Prostate gland (tissue), 2 donors: ENCODE results near the gene HIBCH. TPM values are rescaled to one million over a fixed set of nuclear protein-coding genes. Genes with fewer than 3 reads are reported as not detected.

Experiments used
- DNase-seq: peaks from one replicate; pipeline ENCODE4 v3.0.0-alpha.2; 2019; ENCODE audit warnings: low spot score
- H3K27ac ChIP-seq, 2 donors: fragments of 200-600 bp; sonication (generic); 2 replicates each; pipeline ENCODE4 v1.5.1; 2017 to 2019
- H3K27me3 ChIP-seq: fragments of 200-600 bp; sonication (generic); replicated peaks from 2 replicates; pipeline ENCODE4 v1.5.1; 2019; ENCODE audit not compliant: insufficient read depth
- H3K36me3 ChIP-seq, 2 donors: fragments of 200-600 bp; sonication (generic); 1 replicate in 1 of 2; 2 replicates in 1 of 2; pipeline versions ENCODE4 v1.5.1 to v1.8.1; 2017 to 2019
- H3K4me1 ChIP-seq: fragments of 200-600 bp; sonication (generic); replicated peaks from 2 replicates; pipeline ENCODE4 v1.5.1; 2019
- H3K4me3 ChIP-seq, 2 donors: fragments of 200-600 bp; sonication (generic); 2 replicates each; pipeline ENCODE4 v1.5.1; 2017 to 2019
- H3K9me3 ChIP-seq: fragments of 200-600 bp; sonication (generic); 2 replicates; pipeline ENCODE4 v1.5.1; 2017
- POLR2A ChIP-seq: fragments of 450-650 bp; IDR thresholded peaks from one replicate; pipeline ENCODE4 v1.6.1; 2016; ENCODE audit warnings: antibody characterized with exemption, mild to moderate bottlenecking
- POLR2AphosphoS5 ChIP-seq: sonication (generic); formaldehyde crosslinking; IDR thresholded peaks from one replicate; pipeline ENCODE4 v1.6.1; 2017; ENCODE audit warnings: antibody characterized with exemption
- WGBS: methylation state at CpG from one replicate; pipeline ENCODE4 v1.1.5; 2018; 5-methylcytosine and 5-hydroxymethylcytosine counted together
- intact Hi-C: fragments of 100-400 bp; cut with DNase I; formaldehyde crosslinking; loops from one replicate; pipeline ENCODE4 v1.14.2; 2022
- total RNA-seq, 2 donors: library from RNA; depleted of rRNA; stranded (reverse); fragments of >200 nt; gene quantifications; one replicate each; pipeline ENCODE4 v1.1.0, GENCODE V29; 2016
- TF ChIP-seq, protein P1 (sequence below), 4 experiments: fragments of 200-600 bp in 2 of 4; fragments of 450-650 bp in 2 of 4; sonication (generic) in 2 of 4; IDR thresholded peaks; 1 replicate in 3 of 4; 2 replicates in 1 of 4; pipeline ENCODE4 v1.5.1; 2016 to 2019; ENCODE audit warnings: antibody characterized with exemption in 4 of 4, mild to moderate bottlenecking in 2 of 4, moderate library complexity in 2 of 4

HIBCH gene
- total RNA-seq, 2 donors from 2014 or later: 25.3 to 27.8 TPM

DNA sequence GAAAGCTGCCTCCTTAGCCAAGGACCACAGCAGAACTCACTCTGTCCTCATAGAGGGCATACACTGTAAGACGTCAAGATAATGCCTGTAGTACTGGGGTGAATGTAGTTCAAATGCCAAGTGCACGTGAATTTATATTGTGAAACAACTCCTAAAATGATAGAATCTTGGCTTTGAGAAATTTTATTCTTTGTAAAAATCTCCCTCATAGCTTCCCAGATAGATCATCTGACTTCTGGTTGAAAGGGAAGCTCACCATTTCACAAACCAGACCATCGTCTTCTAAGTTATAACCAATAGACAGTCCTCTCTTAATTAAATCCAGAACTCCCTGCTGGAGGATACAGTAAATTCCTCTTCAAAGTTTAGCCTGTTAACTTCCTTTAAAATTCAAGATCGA is 146.2 kb downstream of the HIBCH start:
- whole genome bisulfite sequencing: 69% methylated on average over 4 of the region's 4 CpGs
- TF ChIP-seq POLR2A: no peak
- TF ChIP-seq, protein P1, sequence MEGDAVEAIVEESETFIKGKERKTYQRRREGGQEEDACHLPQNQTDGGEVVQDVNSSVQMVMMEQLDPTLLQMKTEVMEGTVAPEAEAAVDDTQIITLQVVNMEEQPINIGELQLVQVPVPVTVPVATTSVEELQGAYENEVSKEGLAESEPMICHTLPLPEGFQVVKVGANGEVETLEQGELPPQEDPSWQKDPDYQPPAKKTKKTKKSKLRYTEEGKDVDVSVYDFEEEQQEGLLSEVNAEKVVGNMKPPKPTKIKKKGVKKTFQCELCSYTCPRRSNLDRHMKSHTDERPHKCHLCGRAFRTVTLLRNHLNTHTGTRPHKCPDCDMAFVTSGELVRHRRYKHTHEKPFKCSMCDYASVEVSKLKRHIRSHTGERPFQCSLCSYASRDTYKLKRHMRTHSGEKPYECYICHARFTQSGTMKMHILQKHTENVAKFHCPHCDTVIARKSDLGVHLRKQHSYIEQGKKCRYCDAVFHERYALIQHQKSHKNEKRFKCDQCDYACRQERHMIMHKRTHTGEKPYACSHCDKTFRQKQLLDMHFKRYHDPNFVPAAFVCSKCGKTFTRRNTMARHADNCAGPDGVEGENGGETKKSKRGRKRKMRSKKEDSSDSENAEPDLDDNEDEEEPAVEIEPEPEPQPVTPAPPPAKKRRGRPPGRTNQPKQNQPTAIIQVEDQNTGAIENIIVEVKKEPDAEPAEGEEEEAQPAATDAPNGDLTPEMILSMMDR (IDR thresholded peaks at IDR 0.05): no peak
- TF ChIP-seq POLR2AphosphoS5: no peak
- intact Hi-C loops: no loop called here
- DNase-seq: no peak
- H3K9me3 ChIP-seq: no peaks in the 10 kb centered on the region
- no peaks in the 10 kb centered on the region for H3K4me1 ChIP-seq
- H3K27ac ChIP-seq: no peak overlapping the region
- H3K4me3 ChIP-seq: no peak overlapping the region
- H3K27me3 ChIP-seq: no peaks in the 10 kb centered on the region
- no peaks in the 10 kb centered on the region for H3K36me3 ChIP-seq

DNA sequence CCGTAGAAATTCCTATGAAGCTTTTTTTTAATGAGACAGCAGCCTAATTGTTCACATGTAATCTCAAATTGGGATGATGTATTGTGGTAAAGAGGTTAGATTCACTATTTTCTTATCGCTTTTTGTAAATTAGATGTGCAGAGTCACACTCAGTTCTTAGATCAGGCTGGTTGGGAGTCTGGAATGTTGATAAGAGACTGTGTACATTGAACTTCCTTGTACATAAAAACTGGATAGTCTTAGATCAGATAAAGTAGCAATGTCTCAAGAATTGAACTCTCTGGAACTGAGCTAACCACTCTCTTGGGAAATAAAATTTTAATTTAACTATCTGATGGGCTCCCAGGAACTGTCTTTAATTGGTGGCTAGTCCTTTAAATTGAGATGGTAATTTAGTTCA is 149.0 kb downstream of the HIBCH start:
- Histone ChIP-seq H3K9me3 (no peaks in the 10 kb centered on the region), H3K27me3 (no peaks in the 10 kb centered on the region), H3K36me3 (no peaks in the 10 kb centered on the region), H3K4me1 (no peaks in the 10 kb centered on the region), H3K4me3 (no peak overlapping the region), H3K27ac (peak overlapping the region in 1 of 2 donors; percentile 4)
- no peak for DNase-seq
- intact Hi-C loops: no loop called here
- WGBS: 77% methylated on average over 2 of the region's 2 CpGs
- TF ChIP-seq POLR2AphosphoS5: no peak
- TF ChIP-seq POLR2A: no peak
- TF ChIP-seq, protein P1 (IDR thresholded peaks at IDR 0.05): no peak

DNA sequence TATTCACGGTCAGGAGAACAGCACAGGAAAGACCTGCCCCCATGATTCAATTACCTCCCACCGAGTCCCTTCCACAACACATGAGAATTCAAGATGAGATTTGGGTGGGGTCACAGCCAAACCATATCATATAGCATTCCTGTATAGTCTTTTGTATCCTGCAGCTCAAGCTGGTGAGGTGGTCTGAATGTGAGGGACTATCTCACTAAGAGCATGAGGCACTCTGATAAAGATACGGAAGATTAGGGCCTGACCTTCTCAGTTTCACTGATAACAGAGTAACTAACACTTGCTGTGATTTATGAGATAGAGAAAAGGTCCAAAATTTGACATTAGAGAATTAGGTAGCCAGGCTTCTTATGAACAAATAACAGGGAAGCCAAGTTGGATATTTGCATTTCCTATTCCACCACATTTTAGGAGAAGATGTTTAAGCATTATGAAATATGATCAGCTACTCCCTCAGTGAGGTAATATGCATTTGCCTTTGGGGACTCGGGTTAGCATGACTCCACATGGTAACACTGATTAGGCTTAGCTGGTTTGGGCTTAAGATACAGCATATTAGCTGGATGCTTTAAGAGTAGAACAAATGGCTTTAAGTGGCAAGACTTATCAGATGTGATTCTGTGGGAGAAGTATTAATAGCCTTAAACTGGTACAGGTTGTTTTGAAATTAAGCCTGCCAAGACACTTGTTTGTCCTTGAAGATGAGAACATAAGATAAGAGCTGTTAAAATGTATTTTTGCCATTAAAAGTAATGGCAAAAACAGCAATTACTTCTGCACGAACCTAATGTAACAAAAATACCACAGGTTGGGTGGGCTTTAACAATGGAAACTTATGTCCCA is 150.2 kb downstream of the HIBCH start:
- WGBS: 29% methylated on average over 5 of the region's 5 CpGs
- Histone ChIP-seq H3K27me3 (no peaks in the 10 kb centered on the region), H3K36me3 (no peaks in the 10 kb centered on the region), H3K4me1 (no peaks in the 10 kb centered on the region), H3K4me3 (no peak overlapping the region), H3K27ac (peak overlapping the region; percentile 4 to 44), H3K9me3 (no peaks in the 10 kb centered on the region)
- no peak for TF ChIP-seq POLR2A
- TF ChIP-seq POLR2AphosphoS5: peak; percentile 53
- TF ChIP-seq, protein P1 (IDR thresholded peaks at IDR 0.05): no peak
- no peak for DNase-seq
- intact Hi-C loops: no loop called here

DNA sequence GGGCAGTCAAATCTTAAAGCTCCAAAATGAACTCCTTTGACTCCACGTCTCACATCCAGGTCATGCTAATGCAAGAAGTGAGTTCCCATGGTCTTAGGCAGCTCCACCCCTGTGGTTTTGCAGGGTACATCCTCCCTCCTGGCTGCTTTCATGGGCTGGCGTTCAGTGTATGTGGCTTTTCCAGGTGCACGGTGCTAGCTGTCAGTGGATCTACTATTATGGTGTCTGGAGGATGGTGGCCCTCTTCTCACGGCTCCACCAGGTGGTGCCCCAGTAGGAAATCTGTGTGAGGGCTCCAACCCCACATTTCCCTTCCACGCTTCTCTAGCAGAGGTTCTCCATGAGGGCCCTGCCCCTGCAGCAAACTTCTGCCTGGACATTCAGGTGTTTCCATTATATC is 151.9 kb downstream of the HIBCH start:
- no peak for DNase-seq
- no peak for TF ChIP-seq POLR2A
- TF ChIP-seq POLR2AphosphoS5: no peak
- TF ChIP-seq, protein P1 (IDR thresholded peaks at IDR 0.05): no peak
- H3K4me3 ChIP-seq: no peak overlapping the region
- no peaks in the 10 kb centered on the region for H3K27me3 ChIP-seq
- WGBS: 100% methylated on average over 5 of the region's 5 CpGs
- intact Hi-C loops: no loop called here
- H3K27ac ChIP-seq: no peak overlapping the region
- H3K36me3 ChIP-seq: no peaks in the 10 kb centered on the region
- H3K4me1 ChIP-seq: no peaks in the 10 kb centered on the region
- no peaks in the 10 kb centered on the region for H3K9me3 ChIP-seq

DNA sequence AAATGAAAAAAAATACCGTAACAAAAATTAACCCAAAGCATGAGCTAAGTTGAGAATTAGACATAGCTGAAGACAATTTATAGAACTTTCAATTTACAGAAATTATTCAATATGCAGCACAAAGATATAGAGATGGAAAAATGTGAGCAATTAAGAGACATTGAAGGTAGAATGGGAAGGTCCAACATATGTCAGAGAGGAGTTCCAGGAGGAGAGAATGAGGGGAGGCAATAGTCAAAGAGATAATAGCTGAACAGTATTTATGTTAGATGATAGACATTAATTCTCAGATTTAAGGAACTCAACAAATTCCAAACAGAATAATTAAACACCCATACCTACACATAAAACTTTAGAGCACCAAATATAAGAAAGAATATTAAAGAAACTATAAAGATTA is 154.1 kb downstream of the HIBCH start:
- no peaks in the 10 kb centered on the region for H3K4me1 ChIP-seq
- DNase-seq: no peak
- H3K27ac ChIP-seq: no peak overlapping the region
- no peak overlapping the region for H3K4me3 ChIP-seq
- H3K27me3 ChIP-seq: no peaks in the 10 kb centered on the region
- intact Hi-C loops: no loop called here
- no peak for TF ChIP-seq POLR2AphosphoS5
- no peak for TF ChIP-seq POLR2A
- TF ChIP-seq, protein P1 (IDR thresholded peaks at IDR 0.05): no peak
- H3K9me3 ChIP-seq: no peaks in the 10 kb centered on the region
- H3K36me3 ChIP-seq: no peaks in the 10 kb centered on the region
- 97% methylated on average over 1 of the region's 1 CpG for WGBS
